Uterus (tissue), 4 donors: ENCODE results near the gene SFXN5. TPM values are rescaled to one million over a fixed set of nuclear protein-coding genes. Genes with fewer than 3 reads are reported as not detected.

ENCODE experiments used
- DNase-seq, 2 donors: peaks; one replicate each; pipeline ENCODE4 v3.0.0-alpha.2; 2019 to 2020
- H3K27ac ChIP-seq, 2 donors: fragments of 200-600 bp; sonication (generic); 1 replicate in 1 of 2; 2 replicates in 1 of 2; pipeline ENCODE4 v1.5.1; 2016 to 2018
- H3K27me3 ChIP-seq, 2 donors: fragments of 200-600 bp; sonication (generic); one replicate each; pipeline ENCODE4 v1.5.1; 2018 to 2019; ENCODE audit warnings: control low read depth in 1 of 2
- H3K36me3 ChIP-seq, 2 donors: fragments of 200-600 bp; sonication (generic); one replicate each; pipeline ENCODE4 v1.5.1; 2019; ENCODE audit warnings: control low read depth in 1 of 2
- H3K4me1 ChIP-seq, 2 donors: fragments of 200-600 bp; sonication (generic); one replicate each; pipeline ENCODE4 v1.5.1; 2018 to 2019; ENCODE audit warnings: control low read depth in 1 of 2
- H3K4me3 ChIP-seq, 2 donors: fragments of 200-600 bp; sonication (generic); 1 replicate in 1 of 2; 2 replicates in 1 of 2; pipeline ENCODE4 v1.5.1; 2018 to 2019; ENCODE audit warnings: mild to moderate bottlenecking in 1 of 2
- H3K9me3 ChIP-seq, 2 donors: fragments of 200-600 bp; sonication (generic); one replicate each; pipeline ENCODE4 v1.5.1; 2019; ENCODE audit warnings: control low read depth in 1 of 2
- POLR2A ChIP-seq, 2 donors: fragments of 450-650 bp; IDR thresholded peaks; one replicate each; pipeline ENCODE4 v1.6.1; 2016; ENCODE audit warnings: antibody characterized with exemption in 2 of 2, mild to moderate bottlenecking in 1 of 2, moderate library complexity in 1 of 2
- intact Hi-C: fragments of 100-400 bp; cut with DNase I; formaldehyde crosslinking; loops from one replicate; pipeline ENCODE4 v1.15.1; 2023; ENCODE audit warnings: low total_unique reads
- total RNA-seq, 4 donors: library from RNA; depleted of rRNA in 3 of 4; stranded (reverse); fragments of >200 nt in 3 of 4; gene quantifications; one replicate each; pipeline versions ENCODE4 v1.1.0 to v1.2.4, GENCODE V29; 2014 to 2023
- TF ChIP-seq, protein P1 (sequence below), 4 experiments: fragments of 200-600 bp in 2 of 4; fragments of 450-650 bp in 2 of 4; sonication (generic) in 2 of 4; IDR thresholded peaks; one replicate each; pipeline ENCODE4 v1.5.1; 2016 to 2019; ENCODE audit warnings: antibody characterized with exemption in 4 of 4, mild to moderate bottlenecking in 2 of 4, moderate library complexity in 1 of 4
- donor health status: DM: yes; HTN: yes; CAD: no.

Gene SFXN5
- total RNA-seq, 4 donors from 2014 or later: 2.1 to 16.0 (median 10.6) TPM

DNA sequence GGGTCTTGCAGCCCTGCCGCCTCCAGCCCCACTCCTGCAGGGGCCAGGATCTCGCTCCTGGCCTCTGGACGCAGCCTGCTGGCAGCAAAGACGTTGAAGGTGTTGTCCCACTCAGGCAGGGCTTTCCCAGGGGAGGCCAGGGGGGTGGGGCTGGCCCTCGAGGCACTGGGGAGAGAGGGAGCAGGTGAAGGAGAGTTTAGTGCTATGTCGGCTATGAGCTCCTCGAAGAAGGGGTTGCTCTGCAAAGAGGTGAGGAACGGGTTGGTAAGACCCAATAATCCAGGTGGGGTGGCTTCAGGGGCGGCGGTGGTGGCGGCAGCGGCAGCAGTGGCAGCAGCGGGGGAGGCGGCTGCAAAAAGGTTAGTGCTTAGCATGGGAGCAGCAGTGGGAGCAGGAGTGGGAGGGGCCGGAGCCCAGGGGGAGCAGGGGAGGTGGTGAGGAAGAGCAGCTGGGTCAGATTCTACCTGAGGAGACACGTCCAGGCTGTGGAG lies 9.7 kb upstream of the SFXN5 start:
- Histone ChIP-seq H3K9me3 (no peaks in the 10 kb centered on the region), H3K4me1 (peaks cover 0 to 5% of the 10 kb centered on the region in 2 donors), H3K27ac (no peak overlapping the region), H3K4me3 (no peak overlapping the region), H3K36me3 (no peaks in the 10 kb centered on the region), H3K27me3 (no peaks in the 10 kb centered on the region)
- intact Hi-C loops: no loop called here
- TF ChIP-seq, protein P1, sequence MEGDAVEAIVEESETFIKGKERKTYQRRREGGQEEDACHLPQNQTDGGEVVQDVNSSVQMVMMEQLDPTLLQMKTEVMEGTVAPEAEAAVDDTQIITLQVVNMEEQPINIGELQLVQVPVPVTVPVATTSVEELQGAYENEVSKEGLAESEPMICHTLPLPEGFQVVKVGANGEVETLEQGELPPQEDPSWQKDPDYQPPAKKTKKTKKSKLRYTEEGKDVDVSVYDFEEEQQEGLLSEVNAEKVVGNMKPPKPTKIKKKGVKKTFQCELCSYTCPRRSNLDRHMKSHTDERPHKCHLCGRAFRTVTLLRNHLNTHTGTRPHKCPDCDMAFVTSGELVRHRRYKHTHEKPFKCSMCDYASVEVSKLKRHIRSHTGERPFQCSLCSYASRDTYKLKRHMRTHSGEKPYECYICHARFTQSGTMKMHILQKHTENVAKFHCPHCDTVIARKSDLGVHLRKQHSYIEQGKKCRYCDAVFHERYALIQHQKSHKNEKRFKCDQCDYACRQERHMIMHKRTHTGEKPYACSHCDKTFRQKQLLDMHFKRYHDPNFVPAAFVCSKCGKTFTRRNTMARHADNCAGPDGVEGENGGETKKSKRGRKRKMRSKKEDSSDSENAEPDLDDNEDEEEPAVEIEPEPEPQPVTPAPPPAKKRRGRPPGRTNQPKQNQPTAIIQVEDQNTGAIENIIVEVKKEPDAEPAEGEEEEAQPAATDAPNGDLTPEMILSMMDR (IDR thresholded peaks at IDR 0.05): no peak
- no peak for TF ChIP-seq POLR2A (IDR thresholded peaks at IDR 0.05)
- no peak for DNase-seq

DNA sequence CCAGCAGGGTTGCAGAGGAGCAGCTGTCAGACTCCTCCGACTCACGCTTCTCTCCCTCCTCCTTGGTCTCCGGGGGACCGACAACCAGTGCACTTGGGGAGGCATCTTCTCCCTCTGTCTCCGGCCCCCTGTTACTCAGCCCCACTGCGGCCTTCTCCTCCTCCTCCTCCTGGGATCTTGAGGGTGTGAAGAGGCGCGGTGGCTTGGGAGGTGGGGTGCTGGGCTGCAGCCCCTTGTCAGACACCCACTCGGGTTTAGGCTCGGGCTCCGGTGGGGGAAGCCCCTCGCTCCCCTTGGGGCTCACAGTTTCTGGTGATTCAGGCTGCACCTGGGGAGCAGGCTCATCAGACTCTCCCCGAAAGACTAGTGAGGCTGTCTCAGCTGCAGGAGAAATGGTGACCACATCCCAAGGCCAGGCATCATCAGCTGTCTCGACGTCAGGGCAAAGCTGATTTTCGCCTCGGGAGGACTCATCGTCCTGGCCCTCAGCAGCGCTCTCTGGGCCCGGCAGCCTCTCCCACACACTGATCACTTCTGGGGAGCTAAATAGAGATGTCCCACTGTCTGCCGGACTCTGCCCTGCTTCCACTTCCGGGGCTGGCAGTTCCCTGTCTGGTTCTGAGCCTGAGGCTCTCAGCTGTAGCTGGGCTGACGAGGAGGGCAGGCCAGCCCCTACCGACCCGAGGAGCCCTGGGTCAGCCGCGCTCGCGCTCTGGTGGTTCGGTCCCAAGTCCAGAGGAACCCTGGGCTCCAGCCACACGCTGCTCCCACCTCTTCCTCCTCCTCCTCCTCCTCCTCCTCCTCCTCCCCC lies 9.0 kb upstream of the SFXN5 start:
- Histone ChIP-seq H3K4me1 (peaks cover 0 to 5% of the 10 kb centered on the region in 2 donors), H3K4me3 (no peak overlapping the region), H3K27ac (no peak overlapping the region), H3K9me3 (no peaks in the 10 kb centered on the region), H3K27me3 (no peaks in the 10 kb centered on the region), H3K36me3 (no peaks in the 10 kb centered on the region)
- DNase-seq: no peak
- intact Hi-C loops: no loop called here
- no peak for TF ChIP-seq POLR2A (IDR thresholded peaks at IDR 0.05)
- TF ChIP-seq, protein P1 (IDR thresholded peaks at IDR 0.05): no peak

DNA sequence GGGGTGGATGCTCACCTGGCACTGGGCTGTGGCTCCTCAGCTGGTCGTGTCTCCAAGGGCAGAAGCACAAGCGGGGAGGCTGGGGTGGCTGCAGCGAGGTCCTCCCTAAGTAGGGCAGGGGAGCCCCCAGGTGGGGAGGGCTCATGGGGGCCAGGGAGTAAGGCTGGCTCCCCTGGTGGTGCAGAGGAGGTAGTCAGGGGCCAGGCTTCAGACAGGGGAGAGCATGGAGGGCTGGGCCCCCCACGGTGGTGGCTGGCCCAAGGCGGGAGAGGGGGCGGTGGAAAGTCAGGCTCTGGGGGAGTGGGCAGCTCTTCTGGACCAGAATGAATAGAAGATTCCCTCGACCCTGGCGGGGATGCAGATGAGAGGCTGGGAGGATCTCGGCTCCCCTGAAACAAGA lies 8.1 kb upstream of the SFXN5 start:
- intact Hi-C loops: no loop called here
- H3K27ac ChIP-seq: no peak overlapping the region
- peaks cover 0 to 5% of the 10 kb centered on the region in 2 donors for H3K4me1 ChIP-seq
- H3K36me3 ChIP-seq: no peaks in the 10 kb centered on the region
- no peak overlapping the region for H3K4me3 ChIP-seq
- no peaks in the 10 kb centered on the region for H3K9me3 ChIP-seq
- no peak for TF ChIP-seq POLR2A (IDR thresholded peaks at IDR 0.05)
- TF ChIP-seq, protein P1 (IDR thresholded peaks at IDR 0.05): no peak
- DNase-seq: no peak
- H3K27me3 ChIP-seq: no peaks in the 10 kb centered on the region

DNA sequence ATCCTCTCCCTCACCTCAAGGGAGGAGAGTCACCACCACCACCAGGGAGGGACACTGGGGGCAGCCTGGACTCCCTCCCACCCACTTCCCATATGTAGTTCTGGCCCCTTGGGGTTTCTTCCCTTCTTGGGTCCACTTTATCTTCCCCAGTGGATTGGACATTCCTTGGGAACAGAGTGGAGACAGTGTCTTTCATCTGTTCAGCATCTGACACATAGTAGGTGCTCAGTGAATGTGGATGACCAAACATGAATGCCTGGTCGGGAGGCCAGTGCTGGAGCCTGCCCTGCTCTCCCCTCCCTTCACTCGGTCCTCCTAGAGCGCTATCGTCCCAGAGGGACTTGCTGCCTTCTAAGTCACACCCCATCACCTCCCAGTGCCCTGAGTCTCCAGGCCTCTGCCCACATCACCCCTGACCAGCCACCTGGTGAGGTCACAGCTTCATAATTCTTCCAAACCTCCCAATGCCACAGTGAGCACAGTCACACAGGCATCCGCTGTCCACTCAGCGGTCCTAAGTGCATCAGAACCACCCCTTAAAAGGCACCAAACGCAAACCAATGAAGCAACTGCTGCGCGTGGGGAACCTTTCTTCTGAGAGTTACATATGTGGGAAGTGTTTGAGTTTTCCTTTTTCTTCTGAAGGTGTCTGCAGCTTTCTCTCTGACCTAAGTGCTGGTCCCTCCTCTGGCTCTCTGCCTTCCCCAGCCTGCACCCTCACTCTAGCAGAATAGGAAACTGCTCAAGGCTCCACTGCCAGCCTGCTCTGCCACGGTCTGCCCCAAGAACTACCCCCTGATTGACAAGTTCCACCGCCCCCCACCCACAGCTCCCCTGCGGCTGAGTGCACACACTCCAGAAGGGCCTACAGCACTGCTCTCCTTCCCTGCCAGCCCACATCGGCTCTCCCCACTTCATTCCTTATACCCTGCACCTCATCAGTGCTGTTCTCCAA lies 7.2 kb upstream of the SFXN5 start:
- intact Hi-C loops: no loop called here
- Histone ChIP-seq H3K27ac (no peak overlapping the region), H3K4me1 (peaks cover 0 to 5% of the 10 kb centered on the region in 2 donors), H3K9me3 (no peaks in the 10 kb centered on the region), H3K4me3 (no peak overlapping the region), H3K36me3 (no peaks in the 10 kb centered on the region), H3K27me3 (no peaks in the 10 kb centered on the region)
- no peak for DNase-seq
- TF ChIP-seq, protein P1 (IDR thresholded peaks at IDR 0.05): no peak
- no peak for TF ChIP-seq POLR2A (IDR thresholded peaks at IDR 0.05)
